ENCODE data around the gene CRYGC.

- TF ChIP-seq EZH2phosphoT487 (IDR thresholded peaks at IDR 0.05; ENCODE audit: borderline replicate concordance, low read length), result no peak
- TF ChIP-seq, protein P1, sequence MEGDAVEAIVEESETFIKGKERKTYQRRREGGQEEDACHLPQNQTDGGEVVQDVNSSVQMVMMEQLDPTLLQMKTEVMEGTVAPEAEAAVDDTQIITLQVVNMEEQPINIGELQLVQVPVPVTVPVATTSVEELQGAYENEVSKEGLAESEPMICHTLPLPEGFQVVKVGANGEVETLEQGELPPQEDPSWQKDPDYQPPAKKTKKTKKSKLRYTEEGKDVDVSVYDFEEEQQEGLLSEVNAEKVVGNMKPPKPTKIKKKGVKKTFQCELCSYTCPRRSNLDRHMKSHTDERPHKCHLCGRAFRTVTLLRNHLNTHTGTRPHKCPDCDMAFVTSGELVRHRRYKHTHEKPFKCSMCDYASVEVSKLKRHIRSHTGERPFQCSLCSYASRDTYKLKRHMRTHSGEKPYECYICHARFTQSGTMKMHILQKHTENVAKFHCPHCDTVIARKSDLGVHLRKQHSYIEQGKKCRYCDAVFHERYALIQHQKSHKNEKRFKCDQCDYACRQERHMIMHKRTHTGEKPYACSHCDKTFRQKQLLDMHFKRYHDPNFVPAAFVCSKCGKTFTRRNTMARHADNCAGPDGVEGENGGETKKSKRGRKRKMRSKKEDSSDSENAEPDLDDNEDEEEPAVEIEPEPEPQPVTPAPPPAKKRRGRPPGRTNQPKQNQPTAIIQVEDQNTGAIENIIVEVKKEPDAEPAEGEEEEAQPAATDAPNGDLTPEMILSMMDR (IDR thresholded peaks at IDR 0.05; ENCODE audit: low read depth, low read length, poor library complexity, severe bottlenecking), result no peak
Measured at GRCh38 chr2:208136716-208137094, 7.1 kb upstream of the CRYGC start.
